Parathyroid adenoma (tissue), 2 donors: Measurements from ENCODE around the gene CACNA1C.

Source experiments
- H2AFZ ChIP-seq: fragments of 300-600 bp; sonication (generic); one replicate; pipeline ENCODE4 v1.7.0; 2017; ENCODE audit warnings: antibody characterized with exemption, mild to moderate bottlenecking
- H3K27ac ChIP-seq: fragments of 300-600 bp; sonication (generic); one replicate; pipeline ENCODE4 v1.7.0; 2017
- H3K27me3 ChIP-seq: fragments of 300-600 bp; sonication (generic); one replicate; pipeline ENCODE4 v1.7.0; 2017; ENCODE audit warnings: low read length; ENCODE audit not compliant: control insufficient read depth, insufficient read depth
- H3K36me3 ChIP-seq: fragments of 300-600 bp; sonication (generic); one replicate; pipeline ENCODE4 v1.7.0; 2017; ENCODE audit warnings: low read length; ENCODE audit not compliant: control insufficient read depth, insufficient read depth
- H3K4me1 ChIP-seq: fragments of 300-600 bp; sonication (generic); one replicate; pipeline ENCODE4 v1.7.0; 2017; ENCODE audit warnings: control low read depth
- H3K4me2 ChIP-seq: fragments of 300-600 bp; sonication (generic); one replicate; pipeline ENCODE4 v1.7.0; 2017; ENCODE audit warnings: low read length
- H3K4me3 ChIP-seq: fragments of 300-600 bp; sonication (generic); one replicate; pipeline ENCODE4 v1.7.0; 2017; ENCODE audit warnings: low read depth, low read length
- H3K79me2 ChIP-seq: fragments of 300-600 bp; sonication (generic); one replicate; pipeline ENCODE4 v1.7.0; 2017; ENCODE audit warnings: control low read depth
- H3K9ac ChIP-seq: fragments of 300-600 bp; sonication (generic); one replicate; pipeline ENCODE4 v1.7.0; 2017; ENCODE audit warnings: mild to moderate bottlenecking
- H3K9me3 ChIP-seq: fragments of 300-600 bp; sonication (generic); one replicate; pipeline ENCODE4 v1.7.0; 2017; ENCODE audit warnings: low read length; ENCODE audit not compliant: control insufficient read depth
- CTCF ChIP-seq: fragments of 300-600 bp; sonication (generic); IDR thresholded peaks from one replicate; pipeline ENCODE4 v1.7.0; 2017; ENCODE audit warnings: antibody characterized with exemption, mild to moderate bottlenecking
- donor health status: primary hyperparathyroidism.

CACNA1C gene

DNA sequence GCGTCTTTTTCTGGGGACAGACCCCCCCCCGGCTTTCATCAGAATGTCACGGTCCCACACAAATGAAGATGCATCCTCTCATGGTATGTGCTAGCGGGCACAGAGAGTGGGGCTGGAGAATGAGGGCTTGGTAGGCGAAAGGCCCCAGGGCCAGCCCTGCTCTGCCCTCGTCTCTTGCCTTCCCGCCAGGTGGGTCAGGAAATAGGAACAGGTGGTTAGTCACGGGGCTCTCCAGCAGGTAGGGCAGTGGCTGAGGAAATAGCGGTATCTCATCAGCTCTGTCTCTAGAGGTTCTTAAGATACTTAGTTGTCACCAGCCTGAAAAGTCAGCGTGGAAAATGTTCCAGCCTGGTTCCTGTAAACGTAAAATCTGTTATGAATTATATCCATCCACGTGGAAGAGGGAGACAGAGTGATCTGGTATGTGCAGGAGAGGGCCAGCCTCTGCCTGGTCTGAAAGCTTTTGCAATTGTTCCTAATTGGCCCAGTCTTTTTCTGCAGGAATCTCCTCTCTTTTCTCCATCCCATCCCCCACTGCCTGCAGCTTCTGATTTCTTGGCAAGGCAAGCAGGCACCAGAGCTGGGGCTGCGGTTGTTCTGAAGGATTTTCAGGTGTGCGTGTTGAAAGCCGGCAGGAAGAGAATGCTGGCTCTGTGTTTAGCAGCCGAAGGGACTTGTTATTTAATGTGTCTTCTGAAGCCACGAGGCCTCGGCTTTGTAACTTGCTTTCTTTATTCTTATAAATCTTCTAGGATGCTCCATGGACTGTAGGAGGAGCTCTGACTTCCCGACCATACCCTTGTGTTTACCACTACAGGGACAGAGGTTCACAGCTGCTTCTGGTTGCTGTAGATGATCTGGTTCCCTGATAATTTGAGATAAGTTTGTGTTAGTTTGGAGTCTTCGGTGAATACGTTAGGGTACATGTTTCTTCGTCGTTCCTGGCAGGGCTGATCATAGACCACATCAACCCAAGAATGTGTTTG, 131.1 kb downstream of the CACNA1C start:
- Histone ChIP-seq H3K27me3 (no peaks in the 10 kb centered on the region), H3K4me3 (no peak overlapping the region), H3K27ac (no peak overlapping the region), H3K36me3 (no peaks in the 10 kb centered on the region), H3K4me2 (no peak overlapping the region), H3K9me3 (no peaks in the 10 kb centered on the region), H3K9ac (no peak overlapping the region), H3K79me2 (no peaks in the 10 kb centered on the region), H2AFZ (peak overlapping the region; percentile 30), H3K4me1 (no peaks in the 10 kb centered on the region)
- TF ChIP-seq CTCF, result no peak

GRCh38 chr12:2185751-2186341, 133.1 kb downstream of the CACNA1C start:
- no peak overlapping the region for H3K4me3 ChIP-seq
- no peaks in the 10 kb centered on the region for H3K9me3 ChIP-seq
- no peaks in the 10 kb centered on the region for H3K27me3 ChIP-seq
- H3K9ac ChIP-seq, result no peak overlapping the region
- no peak overlapping the region for H2AFZ ChIP-seq
- H3K27ac ChIP-seq, result no peak overlapping the region
- no peaks in the 10 kb centered on the region for H3K36me3 ChIP-seq
- TF ChIP-seq CTCF, result no peak
- no peaks in the 10 kb centered on the region for H3K4me1 ChIP-seq
- no peak overlapping the region for H3K4me2 ChIP-seq
- H3K79me2 ChIP-seq, result no peaks in the 10 kb centered on the region

DNA sequence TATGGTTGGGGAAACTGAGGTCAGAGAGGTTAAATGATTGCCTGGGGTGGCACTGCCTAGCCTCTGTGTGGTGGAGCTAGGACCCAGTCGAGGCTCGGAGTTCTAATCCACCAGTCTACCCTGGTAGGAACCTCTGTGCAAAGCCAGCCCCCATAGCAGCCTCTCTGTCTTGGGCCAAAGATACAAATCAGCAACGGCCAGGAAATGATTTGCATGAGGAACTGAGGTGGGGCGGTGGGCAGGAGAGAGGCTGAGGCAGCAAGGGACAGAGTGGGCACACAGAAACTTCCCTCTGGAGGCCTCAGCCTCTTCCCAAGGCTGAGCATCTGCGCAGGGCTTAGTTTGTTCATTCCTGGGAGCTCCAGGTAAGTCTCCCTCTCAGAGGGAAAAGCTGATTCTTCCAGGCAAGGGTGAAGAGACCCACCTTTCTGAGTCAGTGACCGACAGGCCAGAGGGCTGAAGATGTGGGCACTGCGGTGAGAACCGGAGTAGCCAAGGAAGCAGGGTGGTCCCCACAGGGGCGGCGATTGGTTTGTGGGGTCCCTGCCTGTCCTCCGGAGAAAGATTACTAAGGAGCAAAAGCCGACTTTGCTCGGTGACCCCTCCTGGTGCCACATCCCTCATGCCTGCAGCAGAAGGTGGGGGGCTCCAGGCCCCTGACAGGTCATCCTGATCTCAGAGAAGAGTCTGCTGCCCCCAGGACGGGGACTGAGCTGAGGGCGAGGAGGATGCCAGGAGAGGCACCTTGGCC, 134.6 kb downstream of the CACNA1C start:
- no peak overlapping the region for H2AFZ ChIP-seq
- no peaks in the 10 kb centered on the region for H3K27me3 ChIP-seq
- no peak overlapping the region for H3K27ac ChIP-seq
- no peak for TF ChIP-seq CTCF
- no peak overlapping the region for H3K4me2 ChIP-seq
- H3K4me1 ChIP-seq, result no peaks in the 10 kb centered on the region
- no peak overlapping the region for H3K9ac ChIP-seq
- H3K79me2 ChIP-seq, result no peaks in the 10 kb centered on the region
- no peaks in the 10 kb centered on the region for H3K36me3 ChIP-seq
- no peaks in the 10 kb centered on the region for H3K9me3 ChIP-seq
- no peak overlapping the region for H3K4me3 ChIP-seq

DNA sequence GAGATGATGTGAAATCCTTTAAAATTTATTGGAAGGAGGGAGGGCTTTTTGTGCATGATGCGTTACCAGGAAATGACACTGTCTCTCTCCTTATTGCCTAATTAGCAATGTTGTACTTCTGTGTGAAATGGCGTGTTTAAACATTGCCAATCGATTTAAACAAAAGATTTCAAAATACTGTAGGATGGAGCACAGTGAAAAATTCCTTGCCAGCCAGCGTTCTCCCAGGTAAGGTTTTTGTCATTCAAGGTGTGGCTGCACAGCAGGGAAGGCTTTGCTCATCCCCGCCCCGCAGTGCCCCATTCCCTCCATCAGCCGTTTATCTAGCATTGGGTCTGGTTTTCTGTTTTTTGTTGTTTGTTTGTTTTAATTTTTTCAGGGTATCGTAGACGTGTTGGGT, 137.3 kb downstream of the CACNA1C start:
- Histone ChIP-seq H2AFZ (no peak overlapping the region), H3K4me2 (no peak overlapping the region), H3K27me3 (no peaks in the 10 kb centered on the region), H3K9me3 (no peaks in the 10 kb centered on the region), H3K9ac (no peak overlapping the region), H3K36me3 (no peaks in the 10 kb centered on the region), H3K4me1 (no peaks in the 10 kb centered on the region), H3K79me2 (no peaks in the 10 kb centered on the region), H3K27ac (no peak overlapping the region), H3K4me3 (no peak overlapping the region)
- TF ChIP-seq CTCF, result no peak
